ENCODE results near the gene HSD11B2. TPM values are rescaled to one million over a fixed set of nuclear protein-coding genes. Genes with fewer than 3 reads are reported as not detected.

HSD11B2 gene
- total RNA-seq (2021) (5.0 and 5.3 TPM in 2 replicates), Bru-seq, nascent RNA (percentile 35 among the genes with signal in this experiment), BruChase-seq, experiment 1, labeled RNA remaining after a 2-hour chase (percentile 35 among the genes with signal in this experiment), BruChase-seq, experiment 2, labeled RNA remaining after a 6-hour chase (percentile 61 among the genes with signal in this experiment)
- long read RNA-seq, partial matches to known transcripts, result 1 of 5 reads
- long read RNA-seq, other reads (novel, unspliced or antisense), result 3 of 5 reads

DNA sequence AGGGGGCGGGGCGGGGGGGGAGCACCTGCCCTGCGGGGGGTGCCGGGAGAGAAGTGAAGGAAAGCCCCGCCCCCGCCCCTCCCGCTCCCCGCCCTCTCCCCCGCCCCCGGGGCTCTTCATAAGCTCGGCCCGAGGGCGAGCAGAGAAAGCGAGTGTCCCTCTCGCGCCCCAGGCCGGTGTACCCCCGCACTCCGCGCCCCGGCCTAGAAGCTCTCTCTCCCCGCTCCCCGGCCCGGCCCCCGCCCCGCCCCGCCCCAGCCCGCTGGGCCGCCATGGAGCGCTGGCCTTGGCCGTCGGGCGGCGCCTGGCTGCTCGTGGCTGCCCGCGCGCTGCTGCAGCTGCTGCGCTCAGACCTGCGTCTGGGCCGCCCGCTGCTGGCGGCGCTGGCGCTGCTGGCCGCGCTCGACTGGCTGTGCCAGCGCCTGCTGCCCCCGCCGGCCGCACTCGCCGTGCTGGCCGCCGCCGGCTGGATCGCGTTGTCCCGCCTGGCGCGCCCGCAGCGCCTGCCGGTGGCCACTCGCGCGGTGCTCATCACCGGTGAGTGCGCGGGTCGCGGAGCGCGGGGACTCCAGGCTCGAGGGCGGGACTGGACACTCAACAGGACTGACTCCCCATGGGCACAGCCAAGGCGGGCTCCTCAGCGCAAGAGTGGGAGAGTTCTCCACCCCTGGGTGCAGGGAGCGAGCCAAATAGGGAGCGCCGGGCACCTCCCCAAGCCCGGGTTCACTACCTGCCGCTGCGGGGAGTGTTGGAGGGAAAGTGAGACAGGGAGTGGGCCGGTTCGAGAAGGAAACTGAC lies at the start of gene HSD11B2:
TSS of gene HSD11B2 (plus strand) at position 145 of the 798 bp plus-strand sequence. CDS start at position 273, 128 bp downstream.
- Histone ChIP-seq H3K4me2 (peak within 1 kb of the TSS; percentile 95), H3K27ac (no peak within 1 kb of the TSS), H2AFZ (peak within 1 kb of the TSS; percentile 95), H3K9me3 (ENCODE audit: insufficient read depth, low read depth) (no peaks in the 10 kb centered on the region), H3K79me2 (ENCODE audit: low read depth) (no peaks in the 10 kb centered on the region), H4K20me1 (ENCODE audit: insufficient read depth) (no peaks in the 10 kb centered on the region), H3K4me1 (replicated peaks; ENCODE audit: insufficient read depth) (no peaks in the 10 kb centered on the region; the same call in none of the 2 replicates), H3K36me3 (ENCODE audit: low read depth) (no peaks in the 10 kb centered on the region), H3F3A (ENCODE audit: insufficient read depth, low read depth) (peaks cover 23% of the 10 kb centered on the region; the same call in 1 of the 2 replicates), H3K27me3 (ENCODE audit: insufficient read depth, low read depth) (no peaks in the 10 kb centered on the region), H3K4me3 (peak within 1 kb of the TSS; percentile 69), H3K9me2 (ENCODE audit: insufficient read depth) (no peaks in the 10 kb centered on the region)
- TF ChIP-seq EZH2 (IDR thresholded peaks at IDR 0.05; ENCODE audit: low read depth), result no peak
- TF ChIP-seq, protein P1, sequence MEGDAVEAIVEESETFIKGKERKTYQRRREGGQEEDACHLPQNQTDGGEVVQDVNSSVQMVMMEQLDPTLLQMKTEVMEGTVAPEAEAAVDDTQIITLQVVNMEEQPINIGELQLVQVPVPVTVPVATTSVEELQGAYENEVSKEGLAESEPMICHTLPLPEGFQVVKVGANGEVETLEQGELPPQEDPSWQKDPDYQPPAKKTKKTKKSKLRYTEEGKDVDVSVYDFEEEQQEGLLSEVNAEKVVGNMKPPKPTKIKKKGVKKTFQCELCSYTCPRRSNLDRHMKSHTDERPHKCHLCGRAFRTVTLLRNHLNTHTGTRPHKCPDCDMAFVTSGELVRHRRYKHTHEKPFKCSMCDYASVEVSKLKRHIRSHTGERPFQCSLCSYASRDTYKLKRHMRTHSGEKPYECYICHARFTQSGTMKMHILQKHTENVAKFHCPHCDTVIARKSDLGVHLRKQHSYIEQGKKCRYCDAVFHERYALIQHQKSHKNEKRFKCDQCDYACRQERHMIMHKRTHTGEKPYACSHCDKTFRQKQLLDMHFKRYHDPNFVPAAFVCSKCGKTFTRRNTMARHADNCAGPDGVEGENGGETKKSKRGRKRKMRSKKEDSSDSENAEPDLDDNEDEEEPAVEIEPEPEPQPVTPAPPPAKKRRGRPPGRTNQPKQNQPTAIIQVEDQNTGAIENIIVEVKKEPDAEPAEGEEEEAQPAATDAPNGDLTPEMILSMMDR (conservative IDR thresholded peaks at IDR 0.05), result no peak
- BruUV-seq (replicated peaks), result no TSS peak
- POLR2A ChIA-PET (ENCODE audit: unreplicated experiment), result interaction anchor here (0.6 to 0.9 kb wide), 4 partner anchors 50 to 460 kb away, joined by 3 to 11 read pairs (median 8); partner anchors contain the start of gene ATP6V0D1
- CTCF ChIA-PET, result interaction anchor here (0.6 to 1.4 kb wide), 8 partner anchors 34 to 452 kb away, joined by 3 to 29 read pairs (median 4); no protein-coding TSS in a partner anchor
- intact Hi-C loops (cut with micrococcal nuclease; ENCODE audit: unreplicated experiment), result no loop called here
- peak; percentile 53 to 76 for DNase-seq

DNA sequence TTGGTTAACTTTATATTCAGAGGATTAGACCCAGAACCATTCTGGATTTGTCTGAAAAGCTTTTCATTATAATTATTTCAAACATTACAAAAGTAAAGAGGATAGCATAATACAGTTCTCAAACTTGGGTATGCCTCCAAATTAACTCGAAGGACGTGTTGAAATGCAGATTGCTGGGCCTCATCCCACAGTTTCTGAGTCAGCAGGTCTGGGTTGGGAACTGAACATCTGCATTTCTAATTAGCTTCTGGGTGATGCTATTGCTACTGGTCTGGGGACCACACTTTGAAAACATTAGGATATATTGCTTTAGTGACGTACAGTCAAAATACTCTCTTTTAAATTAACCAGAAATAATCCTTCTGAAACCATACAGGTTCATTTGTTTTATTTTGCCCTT lies 47.6 kb upstream of the HSD11B2 start:
- Histone ChIP-seq H3K4me3 (no peak overlapping the region), H3K27ac (no peak overlapping the region), H3K4me2 (no peak overlapping the region), H3K27me3 (ENCODE audit: insufficient read depth, low read depth) (no peaks in the 10 kb centered on the region), H3K9me2 (ENCODE audit: insufficient read depth) (no peaks in the 10 kb centered on the region), H3K4me1 (replicated peaks; ENCODE audit: insufficient read depth) (peaks cover 5% of the 10 kb centered on the region; the same call in 1 of the 2 replicates), H3K36me3 (ENCODE audit: low read depth) (no peaks in the 10 kb centered on the region), H2AFZ (no peak overlapping the region), H3K79me2 (ENCODE audit: low read depth) (no peaks in the 10 kb centered on the region), H3K9me3 (ENCODE audit: insufficient read depth, low read depth) (no peaks in the 10 kb centered on the region), H4K20me1 (ENCODE audit: insufficient read depth) (no peaks in the 10 kb centered on the region), H3F3A (ENCODE audit: insufficient read depth, low read depth) (no peaks in the 10 kb centered on the region)
- intact Hi-C loops (cut with micrococcal nuclease; ENCODE audit: unreplicated experiment), result no loop called here
- ChIA-PET POLR2A (ENCODE audit: unreplicated experiment) (no interaction called here), CTCF (no interaction called here)
- no peak for TF ChIP-seq EZH2 (IDR thresholded peaks at IDR 0.05; ENCODE audit: low read depth)
- TF ChIP-seq, protein P1 (conservative IDR thresholded peaks at IDR 0.05), result no peak
- BruUV-seq (replicated peaks), result no TSS peak
- no peak for DNase-seq

DNA sequence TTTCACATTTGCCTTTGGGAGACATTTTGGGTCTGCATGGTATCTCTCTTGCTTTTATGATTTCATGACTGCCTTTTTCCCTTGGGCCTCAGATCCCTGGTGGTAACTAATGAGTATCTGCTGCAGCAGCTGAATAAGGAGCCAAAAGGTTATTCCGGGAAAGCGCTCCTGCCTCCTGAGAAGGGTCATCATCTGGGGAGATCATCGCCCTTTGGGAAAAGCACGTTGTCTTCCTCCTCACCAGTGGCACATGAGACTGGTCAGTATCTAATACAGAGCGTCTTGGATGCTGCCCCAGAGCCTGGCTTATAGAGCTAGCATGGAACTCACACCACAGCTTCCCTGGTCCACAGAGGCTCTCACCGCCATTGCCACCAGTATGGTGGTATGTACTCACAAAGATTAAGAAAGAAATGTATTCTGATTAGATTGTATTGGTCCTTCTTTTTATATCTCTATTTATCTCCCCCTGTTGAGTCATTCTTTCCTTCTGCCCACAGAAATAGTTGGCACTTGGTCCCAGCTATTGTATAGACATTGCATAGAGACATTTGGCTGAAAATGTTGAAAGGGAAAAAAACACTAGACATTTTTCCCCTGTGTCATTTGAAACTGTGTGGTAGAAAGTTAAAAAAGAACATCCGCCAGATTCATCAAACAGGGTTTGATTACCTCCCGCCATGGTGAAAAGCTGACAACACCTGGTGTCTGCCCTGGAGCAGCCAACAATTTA lies 46.0 kb upstream of the HSD11B2 start:
- no peak overlapping the region for H2AFZ ChIP-seq
- POLR2A ChIA-PET (ENCODE audit: unreplicated experiment), result no interaction called here
- no peaks in the 10 kb centered on the region for H3K27me3 ChIP-seq (ENCODE audit: insufficient read depth, low read depth)
- no peaks in the 10 kb centered on the region for H3K36me3 ChIP-seq (ENCODE audit: low read depth)
- H3K9me2 ChIP-seq (ENCODE audit: insufficient read depth), result no peaks in the 10 kb centered on the region
- no peak overlapping the region for H3K4me2 ChIP-seq
- DNase-seq, result no peak
- TF ChIP-seq, protein P1 (conservative IDR thresholded peaks at IDR 0.05), result no peak
- no peak for TF ChIP-seq EZH2 (IDR thresholded peaks at IDR 0.05; ENCODE audit: low read depth)
- no peaks in the 10 kb centered on the region for H3K9me3 ChIP-seq (ENCODE audit: insufficient read depth, low read depth)
- intact Hi-C loops (cut with micrococcal nuclease; ENCODE audit: unreplicated experiment), result no loop called here
- no peak overlapping the region for H3K4me3 ChIP-seq
- H3K79me2 ChIP-seq (ENCODE audit: low read depth), result no peaks in the 10 kb centered on the region
- CTCF ChIA-PET, result no interaction called here
- no peak overlapping the region for H3K27ac ChIP-seq
- H3F3A ChIP-seq (ENCODE audit: insufficient read depth, low read depth), result no peaks in the 10 kb centered on the region
- H3K4me1 ChIP-seq (replicated peaks; ENCODE audit: insufficient read depth), result no peaks in the 10 kb centered on the region
- no peaks in the 10 kb centered on the region for H4K20me1 ChIP-seq (ENCODE audit: insufficient read depth)
- BruUV-seq (replicated peaks), result no TSS peak

All from PC-9 (cell line).